CD4-positive, alpha-beta T cell treated with Interleukin-4 for 1 hour (primary cell): ENCODE measurements around the gene CSTA.

Experiments
- DNase-seq, 2 donors: peaks; one replicate each; pipeline ENCODE4 v3.0.0-alpha.2; 2020 to 2022

Gene CSTA

GRCh38 chr3:122382888-122383666, 58.0 kb downstream of the CSTA start, which contains the start of gene MIX23:
MIX23 (minus strand) TSS chr3:122383231; CDS start chr3:122383224, 7 bp downstream.
- DNase-seq: peak; percentile 83 to 87

DNA sequence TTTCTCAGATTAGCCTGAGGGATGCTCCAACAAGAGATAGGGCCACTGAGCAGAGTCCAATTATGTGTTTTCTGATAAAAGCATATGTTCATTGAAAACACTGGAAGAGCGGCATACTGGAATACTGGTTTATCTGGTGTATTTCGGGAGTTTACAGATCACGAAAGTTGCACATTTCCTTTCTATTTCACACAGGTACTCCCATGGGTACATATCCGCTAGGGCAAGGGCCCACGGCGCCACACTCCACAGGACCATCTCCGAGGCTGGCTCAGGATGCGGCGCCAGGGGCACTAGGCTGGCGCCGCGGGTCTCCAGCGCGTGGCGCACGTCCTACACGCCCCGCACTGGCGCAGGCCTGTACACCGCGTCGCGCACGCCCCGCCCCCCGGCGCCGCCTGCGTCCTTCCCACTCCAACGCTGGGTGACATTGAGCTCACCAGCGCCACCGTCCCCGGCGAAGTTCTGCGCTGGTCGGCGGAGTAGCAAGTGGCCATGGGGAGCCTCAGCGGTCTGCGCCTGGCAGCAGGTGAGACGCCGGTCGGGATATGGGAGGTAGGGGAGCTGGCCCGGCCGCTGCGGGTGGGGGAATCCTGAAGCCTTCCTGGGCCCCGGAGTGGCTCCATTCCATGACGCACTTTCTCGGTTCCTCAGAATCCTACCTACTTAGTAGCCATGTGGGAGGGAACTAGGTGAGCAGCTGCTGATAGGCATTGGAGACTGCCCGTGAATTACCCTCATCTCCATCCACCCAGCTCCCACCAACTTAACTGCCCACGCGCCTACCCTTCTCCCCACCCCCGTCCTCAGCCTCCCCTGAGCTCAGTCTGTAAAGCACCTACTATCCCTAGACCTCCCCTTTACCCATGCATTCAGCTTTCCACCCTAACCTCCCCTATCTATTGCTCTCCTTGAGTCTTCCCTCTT, 59.0 kb downstream of the CSTA start, which contains the start of gene FAM162A:
Gene FAM162A, plus strand, starts transcription at position 412 of the 927 bp plus-strand sequence. Its CDS starts 84 bp downstream, at position 496.
- DNase-seq: peak; percentile 91 to 93

GRCh38 chr3:122387709-122388108, 62.7 kb downstream of the CSTA start:
- no peak for DNase-seq

DNA sequence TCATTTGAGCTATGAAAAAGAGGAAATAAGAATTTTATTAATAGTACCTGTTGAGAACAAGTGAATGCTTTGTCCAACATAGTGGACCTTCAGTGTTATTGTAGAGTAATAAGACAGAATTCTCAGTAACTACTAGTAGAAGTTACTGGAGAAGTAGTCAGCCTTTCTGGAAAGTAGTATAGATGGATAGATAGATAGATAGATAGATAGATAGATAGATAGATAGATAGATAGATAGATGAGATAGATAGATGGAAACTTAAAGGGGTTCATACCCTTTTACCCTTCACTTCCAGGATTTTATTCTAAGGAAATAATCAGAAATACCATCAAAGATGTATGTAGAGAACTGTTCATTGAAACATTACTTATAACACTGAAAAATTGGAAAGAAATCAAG, 64.1 kb downstream of the CSTA start:
- DNase-seq: no peak

DNA sequence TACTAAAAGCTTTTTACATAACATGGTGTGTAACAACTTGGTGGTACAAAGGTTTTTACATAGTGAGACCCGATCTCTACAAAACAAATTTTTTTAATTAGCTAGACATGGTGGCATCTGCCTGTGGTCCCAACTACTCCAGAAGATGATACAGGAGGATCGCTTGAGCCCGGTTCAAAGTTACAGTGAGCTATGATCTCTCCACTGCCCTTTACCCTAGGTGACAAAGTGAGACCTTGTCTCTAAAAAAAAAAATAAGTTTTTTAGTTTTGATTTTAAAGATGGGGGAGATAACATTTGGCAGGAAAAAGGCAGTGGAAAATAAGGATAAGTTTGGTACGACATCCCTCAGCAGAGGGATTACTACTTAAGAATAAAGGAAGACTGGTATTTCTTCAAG, 64.8 kb downstream of the CSTA start:
- DNase-seq: no peak

DNA sequence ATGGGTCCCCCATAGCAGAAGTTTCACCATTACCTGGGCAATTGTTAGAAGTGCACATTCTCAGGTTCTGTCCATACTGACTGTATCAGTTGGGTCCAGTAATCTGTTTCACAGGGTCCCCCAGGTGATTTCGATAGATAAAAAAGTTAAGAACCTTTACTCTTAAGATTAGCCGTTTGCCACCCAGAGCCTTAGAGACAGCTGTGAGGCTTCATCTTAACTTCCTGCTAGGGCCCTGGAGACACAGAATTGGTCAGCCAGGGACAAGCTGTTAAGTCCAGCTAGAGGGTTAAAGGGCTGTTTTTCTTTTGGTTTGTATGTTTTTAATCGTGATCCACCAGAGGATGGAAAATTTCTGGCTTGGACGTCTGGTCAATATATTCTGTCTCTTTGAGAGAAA, 65.6 kb downstream of the CSTA start:
- no peak for DNase-seq
